Stimulated activated CD8-positive, alpha-beta memory T cell treated with anti-CD3 and anti-CD28 coated beads, Interleukin-4, amount 100 ng/mL, for 24 hours (primary cell): ENCODE data around the gene MIS12.

Experiments
- DNase-seq: peaks from one replicate; pipeline ENCODE4 v3.0.0-alpha.2; 2020; ENCODE audit warnings: low read depth

The MIS12 gene

DNA sequence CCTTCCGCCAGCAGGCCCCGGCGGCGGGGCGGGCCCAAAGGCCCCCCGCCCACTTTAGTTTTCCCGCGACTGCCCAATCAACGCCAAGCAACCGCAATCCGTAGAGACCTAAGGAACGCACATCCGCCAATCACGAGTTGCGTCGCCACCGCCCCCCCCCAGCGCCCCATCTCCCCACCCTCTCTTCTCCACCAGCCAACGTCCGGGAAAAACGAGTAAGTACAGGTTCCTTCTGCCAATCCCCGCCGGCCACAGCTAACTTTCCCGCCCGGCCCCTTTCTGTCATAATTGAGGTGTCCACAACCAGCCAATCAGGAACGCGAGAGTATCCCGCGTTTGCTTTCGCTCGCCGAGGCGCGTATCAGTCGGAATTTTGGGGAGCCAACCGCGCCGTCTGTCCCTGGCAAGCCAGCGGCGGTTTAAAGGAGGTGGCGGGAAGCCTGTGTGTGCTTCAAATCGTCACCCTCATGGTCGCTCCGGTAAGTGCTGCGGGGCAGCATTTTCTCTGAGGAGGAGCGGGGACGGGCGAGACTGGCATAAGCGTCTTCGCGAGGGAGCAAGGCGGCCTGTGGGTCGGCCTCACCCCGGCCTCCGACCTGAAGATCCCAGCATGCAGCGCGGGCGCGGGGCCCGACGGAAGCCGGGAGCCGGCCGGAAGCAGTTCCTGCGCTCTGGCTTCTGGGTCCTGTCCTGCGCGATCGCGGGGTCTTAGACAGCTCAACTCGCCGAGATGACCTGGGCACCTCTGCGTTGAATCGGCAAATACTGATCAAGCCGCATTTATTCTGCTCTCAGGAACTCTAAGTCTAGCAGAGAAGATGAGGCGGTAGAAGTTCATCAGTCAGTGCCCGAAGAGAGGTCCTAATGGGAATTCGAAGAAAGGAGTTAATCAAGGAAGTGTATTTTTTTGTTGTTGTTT is at the start of gene MIS12:
Gene MIS12, plus strand, starts transcription at position 361 of the 919 bp plus-strand sequence. CDS start 2,297 bp downstream, outside the sequence.
- peak; percentile 94 for DNase-seq

GRCh38 chr17:5437721-5438317 is 48.5 kb upstream of the MIS12 start:
- no peak for DNase-seq

DNA sequence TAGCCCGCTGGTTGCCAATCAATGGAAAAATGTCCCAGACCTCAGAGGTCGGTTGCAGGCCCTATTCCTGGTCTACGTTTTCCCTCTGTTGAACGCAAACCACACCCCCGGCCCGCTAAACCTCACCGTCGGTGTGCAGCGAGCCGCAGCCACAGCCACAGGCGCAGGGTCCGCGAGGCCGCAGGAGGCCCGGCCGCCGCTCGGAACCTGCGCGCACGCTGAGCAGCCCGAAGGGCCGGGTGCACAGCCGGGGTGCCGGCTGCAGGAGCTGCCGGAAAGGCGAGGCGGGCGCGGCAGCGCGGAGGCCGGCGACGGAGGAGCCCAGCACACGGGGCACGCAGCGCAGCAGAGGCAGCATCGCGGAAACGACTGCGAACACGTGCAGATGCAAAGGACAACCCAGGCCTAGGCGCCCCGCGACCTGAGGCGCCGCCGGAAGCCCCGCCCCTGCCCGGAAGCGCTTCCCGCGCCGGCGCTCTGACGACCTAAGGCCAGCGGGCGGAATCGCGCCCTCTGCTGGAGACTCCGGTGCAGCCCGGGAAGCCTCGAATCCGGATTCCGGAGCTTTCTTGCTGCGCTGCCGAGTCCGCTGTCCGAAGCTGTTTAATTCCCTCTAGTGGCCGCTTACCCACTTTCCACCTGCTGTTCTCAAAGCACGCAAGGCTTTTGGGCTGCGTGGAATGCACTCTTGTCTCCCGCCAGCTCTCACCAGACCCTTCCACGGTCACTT is 47.5 kb upstream of the MIS12 start, which contains the start of gene C1QBP:
Gene C1QBP, minus strand, starts transcription at position 440 of the 730 bp plus-strand sequence. Its CDS starts 82 bp downstream, at position 358.
- peak; percentile 88 for DNase-seq

DNA sequence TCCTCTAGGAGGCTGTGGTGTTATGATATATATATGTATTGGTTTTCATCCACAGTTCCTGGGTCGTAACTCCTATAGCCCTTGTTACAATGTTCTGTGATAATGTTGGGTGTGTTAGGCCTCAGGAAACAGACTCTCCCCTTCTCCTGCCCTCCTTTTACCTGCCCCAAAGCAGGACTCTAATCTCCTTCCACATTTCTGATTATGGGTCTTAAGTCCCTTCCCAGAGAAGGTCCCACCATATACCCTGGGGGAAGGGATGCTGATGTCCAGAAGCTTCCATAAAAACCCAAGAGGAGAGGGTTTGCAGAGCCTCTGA is 47.0 kb upstream of the MIS12 start:
- no peak for DNase-seq

DNA sequence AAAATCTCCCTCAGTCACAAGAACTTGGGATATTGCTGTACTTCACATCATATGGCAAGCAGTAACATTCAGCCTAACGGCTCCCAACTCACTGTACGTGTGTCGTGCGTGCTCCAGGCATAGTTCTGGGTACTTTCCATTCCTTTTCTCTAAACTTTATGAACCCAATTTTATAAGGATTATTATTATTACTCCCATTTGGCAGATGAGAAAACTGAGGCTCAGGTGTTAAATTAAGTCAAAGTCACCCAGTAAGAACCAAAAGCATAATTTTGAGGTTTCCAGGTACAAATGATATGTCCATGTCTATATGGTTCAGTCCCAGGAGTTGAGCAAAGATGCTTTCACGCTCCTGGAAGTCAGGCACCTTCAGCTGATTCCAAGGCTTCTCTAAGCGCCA is 42.6 kb upstream of the MIS12 start:
- DNase-seq, result no peak

GRCh38 chr17:5444209-5444608 is 42.2 kb upstream of the MIS12 start:
- DNase-seq, result no peak

- no peak for DNase-seq
These were observed 39.6 kb upstream of the MIS12 start for GRCh38 chr17:5446786-5447185.

DNA sequence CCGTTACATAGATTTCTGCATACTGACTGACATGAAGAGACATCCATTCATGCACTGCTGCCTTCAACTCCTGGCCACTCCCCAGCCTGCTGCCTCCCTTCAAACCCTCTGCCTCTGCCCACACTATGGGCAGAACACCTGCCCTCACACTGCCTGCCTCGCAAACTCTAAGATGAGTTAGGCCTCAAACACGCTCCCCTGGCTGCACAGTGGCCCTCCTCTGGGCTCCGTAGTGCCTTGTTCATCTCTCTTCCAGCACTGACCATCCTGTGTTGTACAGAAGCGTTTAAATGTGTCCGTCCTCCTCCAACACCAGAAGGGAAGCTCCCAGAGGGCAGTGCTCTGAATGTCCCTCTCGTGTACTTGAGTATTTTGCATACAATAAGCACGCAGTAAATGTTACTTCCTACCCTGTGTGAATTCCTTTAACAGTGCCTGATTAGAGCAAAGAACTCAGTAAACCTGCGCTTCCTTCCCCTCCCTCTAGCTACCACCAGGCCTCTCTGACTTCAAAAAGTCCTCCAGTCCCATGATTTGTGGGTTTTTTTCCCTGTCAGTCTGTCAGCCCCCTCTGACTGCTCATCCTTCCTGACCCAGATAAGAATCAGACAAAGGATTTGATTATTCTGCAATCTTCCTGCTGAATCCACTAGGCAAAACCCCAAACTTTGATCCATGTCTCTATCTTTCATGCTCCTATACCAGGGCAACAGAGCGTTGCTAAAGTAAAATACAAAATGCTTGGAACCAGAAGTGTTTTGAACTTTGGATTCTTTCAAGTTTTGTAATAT is 21.5 kb upstream of the MIS12 start:
- DNase-seq, result no peak

- DNase-seq, result no peak
These were observed 20.1 kb upstream of the MIS12 start for GRCh38 chr17:5466295-5466694.

DNA sequence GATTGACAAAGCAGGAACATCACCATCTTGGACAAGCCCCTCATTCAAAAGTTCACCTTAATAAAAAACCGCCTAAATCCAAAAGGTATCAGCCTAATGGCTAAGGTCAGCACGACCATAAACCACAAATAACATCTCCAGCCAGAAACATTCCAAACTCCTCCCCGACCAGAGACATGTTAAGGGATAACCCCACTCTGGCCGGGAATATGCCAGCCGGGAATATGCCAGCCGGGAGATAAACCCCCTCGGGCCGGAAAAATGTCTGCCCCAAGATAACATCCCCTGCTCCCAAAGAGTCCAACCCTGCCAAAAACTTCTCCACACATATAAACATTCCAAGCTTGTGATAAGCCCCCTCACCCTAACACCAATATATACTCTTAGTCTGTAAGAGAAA is 18.9 kb upstream of the MIS12 start:
- DNase-seq, result no peak

DNA sequence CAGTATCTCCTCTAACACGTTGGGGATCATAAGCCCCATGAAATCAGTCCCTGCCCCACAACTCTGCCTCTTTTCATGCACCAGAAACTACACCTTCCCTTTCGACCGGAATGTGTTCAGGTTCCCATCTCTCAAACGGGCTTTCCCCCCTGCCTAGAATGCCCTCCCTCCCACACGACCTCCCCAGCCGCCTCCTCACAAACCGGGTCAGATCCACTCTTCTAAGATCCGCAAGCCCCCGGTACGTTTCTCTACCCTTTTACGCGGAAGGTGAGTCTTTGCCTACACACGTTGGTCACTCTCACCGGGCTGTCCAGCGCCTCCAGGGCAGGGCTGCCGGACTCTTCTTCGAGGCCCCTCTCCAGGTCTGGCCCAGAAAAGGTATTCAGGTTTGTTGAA is 18.3 kb upstream of the MIS12 start:
- DNase-seq, result no peak

DNA sequence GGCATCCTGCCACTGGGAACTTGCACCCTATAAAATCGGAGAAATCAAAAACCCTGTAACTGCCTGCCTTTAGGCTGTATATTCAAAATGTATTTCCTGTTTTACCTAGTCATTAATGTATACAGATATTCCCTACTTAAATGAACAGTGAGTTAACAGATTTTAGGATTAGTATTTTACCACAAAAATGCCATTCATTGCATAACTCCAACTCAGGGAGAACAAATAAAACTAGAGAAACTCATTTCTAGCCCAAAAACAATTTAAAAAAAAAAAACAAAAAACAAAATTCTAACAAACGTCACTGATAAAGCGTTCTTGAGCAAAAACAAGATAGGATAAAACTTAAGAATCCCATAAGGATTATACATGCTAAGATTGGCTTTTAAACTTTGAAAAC is 13.9 kb upstream of the MIS12 start:
- DNase-seq, result no peak

- no peak for DNase-seq
These were observed 12.5 kb upstream of the MIS12 start for GRCh38 chr17:5473906-5474305.

DNA sequence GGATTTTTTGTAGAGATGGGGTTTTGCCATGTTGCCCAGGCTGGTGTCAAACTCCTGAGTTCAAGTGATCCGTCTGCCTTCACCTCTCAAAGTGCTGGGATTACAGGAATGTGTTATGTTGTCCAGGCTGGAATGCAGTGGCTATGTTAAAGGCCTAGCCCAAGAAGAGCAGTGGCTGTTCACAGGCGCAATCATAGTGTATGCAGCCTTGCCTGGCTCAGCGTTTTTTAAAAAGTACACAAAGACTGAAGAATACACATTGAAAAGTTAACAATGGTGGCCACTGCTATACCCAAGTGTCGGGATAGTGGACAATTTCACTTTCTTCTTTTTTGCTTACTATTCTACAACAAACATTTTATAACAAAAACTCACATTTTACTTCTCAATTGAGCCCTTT is 7.4 kb upstream of the MIS12 start:
- DNase-seq, result no peak

- DNase-seq, result no peak
These were observed 5.4 kb upstream of the MIS12 start for GRCh38 chr17:5480962-5481361.

- no peak for DNase-seq
These were observed 4.9 kb upstream of the MIS12 start for GRCh38 chr17:5481451-5481850.

DNA sequence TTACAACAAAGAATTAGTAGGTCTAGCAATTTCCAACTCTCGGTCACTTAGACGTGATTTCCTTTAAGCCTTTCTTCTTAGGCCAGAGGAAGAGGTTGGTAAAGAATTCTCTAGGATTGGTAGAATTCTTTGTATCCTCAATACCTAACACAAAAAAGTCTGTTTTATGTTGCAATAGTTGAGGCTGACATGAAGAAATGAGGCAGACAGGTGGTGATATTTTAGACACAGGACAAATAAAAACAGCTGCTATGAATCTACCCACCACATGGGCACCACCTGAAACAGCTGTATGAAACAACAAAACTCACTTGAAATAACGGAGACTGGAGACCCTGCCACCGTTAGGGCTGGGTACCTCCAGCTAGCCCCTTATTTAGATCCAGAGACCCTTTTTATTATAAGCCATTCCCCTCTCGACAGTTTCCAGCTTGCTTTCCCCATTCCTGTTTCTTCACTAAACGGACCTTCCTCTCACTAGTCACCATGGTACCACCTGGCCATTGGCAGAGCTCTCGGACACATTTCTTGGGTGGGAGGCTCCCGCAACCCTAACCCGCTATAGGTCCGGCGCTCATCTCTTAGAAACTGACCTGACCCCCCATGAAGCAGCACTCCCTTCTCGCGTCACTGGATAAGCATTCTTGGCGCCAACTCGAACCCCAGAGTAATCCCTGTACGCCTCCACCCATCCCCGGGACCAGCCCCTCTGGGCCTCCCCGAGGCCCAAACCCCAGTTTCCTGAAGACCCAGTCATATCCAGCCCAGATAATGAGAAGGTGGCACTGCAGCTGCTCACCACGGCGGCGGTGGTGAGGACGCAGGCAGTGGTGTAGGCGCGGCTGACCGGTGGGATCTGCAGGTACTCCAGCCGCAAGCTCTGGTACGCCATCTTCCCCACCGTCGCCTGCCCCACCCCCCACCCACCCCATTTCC is 828 bp upstream of the MIS12 start, which contains the start of gene DERL2:
Gene DERL2, minus strand, starts transcription at position 909 of the 936 bp plus-strand sequence. Its CDS starts 17 bp downstream, at position 892.
- DNase-seq, result no peak

- no peak for DNase-seq
These were observed 2.4 kb downstream of the MIS12 start for GRCh38 chr17:5488752-5489151.

- DNase-seq, result no peak
These were observed 6.6 kb downstream of the MIS12 start for GRCh38 chr17:5492970-5493369.

- no peak for DNase-seq
These were observed 13.3 kb downstream of the MIS12 start for GRCh38 chr17:5499476-5500231.
